Neural cell (in vitro differentiated cells): Measurements from ENCODE around the gene CACNA2D4. TPM values are rescaled to one million over a fixed set of nuclear protein-coding genes. Genes with fewer than 3 reads are reported as not detected.

Experiments
- H2AFZ ChIP-seq: fragments of 200-600, 300-800 bp; sonication (generic), shearing (Covaris generic); 2 replicates; pipeline ENCODE4 v1.6.0; 2014; ENCODE audit warnings: low read depth, mild to moderate bottlenecking, antibody characterized with exemption, low read length, moderate library complexity
- H3F3A ChIP-seq: fragments of 200-600 bp; shearing (Covaris generic); 2 replicates; pipeline ENCODE4 v1.6.1; 2016; ENCODE audit warnings: mild to moderate bottlenecking, moderate library complexity, mixed read lengths, antibody characterized with exemption, low read length; ENCODE audit not compliant: insufficient read depth, poor library complexity, severe bottlenecking
- H3K27ac ChIP-seq: fragments of 200-600, 300-800 bp; sonication (generic), shearing (Covaris generic); 2 replicates; pipeline ENCODE4 v1.5.1; 2014; ENCODE audit warnings: mild to moderate bottlenecking, low read length, moderate library complexity
- H3K27me3 ChIP-seq: fragments of 300-800, 200-600 bp; sonication (generic), shearing (Covaris generic); 2 replicates; pipeline ENCODE4 v1.6.0; 2014; ENCODE audit warnings: mild to moderate bottlenecking, low read depth, low read length, moderate library complexity; ENCODE audit not compliant: insufficient read depth
- H3K36me3 ChIP-seq: fragments of 300-800, 200-600 bp; sonication (generic), shearing (Covaris generic); 2 replicates; pipeline ENCODE4 v1.5.1; 2014; ENCODE audit warnings: mild to moderate bottlenecking, antibody characterized with exemption, low read length, moderate library complexity; ENCODE audit not compliant: insufficient read depth
- H3K4me2 ChIP-seq: fragments of 300-800, 200-600 bp; sonication (generic), shearing (Covaris generic); 2 replicates; pipeline ENCODE4 v1.6.0; 2014; ENCODE audit warnings: mild to moderate bottlenecking, low read length
- H3K4me3 ChIP-seq: fragments of 300-800, 200-600 bp; sonication (generic), shearing (Covaris generic); 2 replicates; pipeline ENCODE4 v1.5.1; 2014; ENCODE audit warnings: mild to moderate bottlenecking, low read length, moderate library complexity
- H3K79me2 ChIP-seq: fragments of 200-600 bp; shearing (Covaris generic); replicated peaks from 2 replicates; pipeline ENCODE4 v1.6.0; 2014; ENCODE audit warnings: mild to moderate bottlenecking, low read length, moderate library complexity; ENCODE audit not compliant: insufficient read depth
- H3K9ac ChIP-seq: fragments of 300-800, 200-600 bp; sonication (generic), shearing (Covaris generic); 2 replicates; pipeline ENCODE4 v1.6.1; 2016; ENCODE audit warnings: mild to moderate bottlenecking, low read length, mixed read lengths
- H3K9me2 ChIP-seq: fragments of 200-600 bp; shearing (Covaris generic); 2 replicates; pipeline ENCODE4 v1.6.1; 2016; ENCODE audit warnings: mild to moderate bottlenecking, low read length, mixed read lengths; ENCODE audit not compliant: insufficient read depth
- H3K9me3 ChIP-seq: fragments of 200-600, 300-800 bp; sonication (generic), shearing (Covaris generic); 2 replicates; pipeline ENCODE4 v1.6.1; 2016; ENCODE audit warnings: mild to moderate bottlenecking, mixed run types, low read length, moderate library complexity, mixed read lengths
- H4K20me1 ChIP-seq: fragments of 200-600 bp; shearing (Covaris generic); 2 replicates; pipeline ENCODE4 v1.6.1; 2016; ENCODE audit warnings: mild to moderate bottlenecking, mixed run types; ENCODE audit not compliant: insufficient read depth
- EZH2 ChIP-seq: fragments of 200-600, 300-800 bp; shearing (Covaris generic), sonication (generic); IDR thresholded peaks from 2 replicates; pipeline ENCODE4 v1.6.1; 2014; ENCODE audit warnings: antibody characterized with exemption, low read length, borderline replicate concordance, mild to moderate bottlenecking; ENCODE audit not compliant: insufficient read depth, poor library complexity, severe bottlenecking
- POLR2AphosphoS5 ChIP-seq: IDR thresholded peaks from 2 replicates; pipeline ENCODE4 v1.6.1; 2012
- RAD21 ChIP-seq: fragments of 450-650 bp; conservative IDR thresholded peaks from 2 replicates; pipeline ENCODE4 v1.6.1; 2014; ENCODE audit warnings: antibody characterized with exemption, mild to moderate bottlenecking, moderate library complexity
- REST ChIP-seq: IDR thresholded peaks from 2 replicates; pipeline ENCODE4 v1.6.1; 2012; ENCODE audit warnings: borderline replicate concordance
- SMC3 ChIP-seq: fragments of 450-650 bp; conservative IDR thresholded peaks from 2 replicates; pipeline ENCODE4 v1.6.1; 2014; ENCODE audit warnings: antibody characterized with exemption, mild to moderate bottlenecking, moderate library complexity; ENCODE audit not compliant: poor library complexity
- TAF1 ChIP-seq: IDR thresholded peaks from 2 replicates; pipeline ENCODE4 v1.6.1; 2012; ENCODE audit warnings: low read depth
- polyA plus RNA-seq: library from polyadenylated mRNA; depleted of rRNA; stranded (reverse); fragments of >200 nt; gene quantifications from 2 replicates; pipeline ENCODE4 v1.2.3, GENCODE V29; 2014

The CACNA2D4 gene
- polyA plus RNA-seq, 1 donor from 2014 or later = not detected

- Histone ChIP-seq H3K36me3 (no peaks in the 10 kb centered on the region), H3K4me3 (no peak overlapping the region), H3K9me3 (no peaks in the 10 kb centered on the region), H2AFZ (no peak overlapping the region), H3K4me2 (no peak overlapping the region), H3K79me2 (no peaks in the 10 kb centered on the region), H3F3A (no peaks in the 10 kb centered on the region), H3K9me2 (no peaks in the 10 kb centered on the region), H4K20me1 (no peaks in the 10 kb centered on the region), H3K27me3 (no peaks in the 10 kb centered on the region), H3K27ac (no peak overlapping the region), H3K9ac (no peak overlapping the region)
- no peak for TF ChIP-seq POLR2AphosphoS5
Measured at GRCh38 chr12:1881301-1881700, 37.2 kb downstream of the CACNA2D4 start.

- Histone ChIP-seq H3K36me3 (no peaks in the 10 kb centered on the region), H3K27ac (no peak overlapping the region), H3K9me3 (no peaks in the 10 kb centered on the region), H2AFZ (no peak overlapping the region), H3K9ac (no peak overlapping the region), H3F3A (no peaks in the 10 kb centered on the region), H3K4me2 (no peak overlapping the region), H3K27me3 (no peaks in the 10 kb centered on the region), H3K9me2 (no peaks in the 10 kb centered on the region), H3K79me2 (no peaks in the 10 kb centered on the region), H3K4me3 (no peak overlapping the region), H4K20me1 (no peaks in the 10 kb centered on the region)
- TF ChIP-seq TAF1 (no peak), RAD21 (no peak), SMC3 (no peak), REST (no peak), EZH2 (no peak), POLR2AphosphoS5 (no peak)
Measured at GRCh38 chr12:1880876-1881275, 37.6 kb downstream of the CACNA2D4 start.

- Histone ChIP-seq H4K20me1 (no peaks in the 10 kb centered on the region), H3K4me2 (no peak overlapping the region), H3K27me3 (no peaks in the 10 kb centered on the region), H3K36me3 (no peaks in the 10 kb centered on the region), H3K79me2 (no peaks in the 10 kb centered on the region), H3K4me3 (no peak overlapping the region), H3K27ac (no peak overlapping the region), H3K9me3 (no peaks in the 10 kb centered on the region), H2AFZ (no peak overlapping the region), H3K9me2 (no peaks in the 10 kb centered on the region), H3F3A (no peaks in the 10 kb centered on the region), H3K9ac (no peak overlapping the region)
- no peak for TF ChIP-seq EZH2
- no peak for TF ChIP-seq REST
- TF ChIP-seq POLR2AphosphoS5 = no peak
- no peak for TF ChIP-seq SMC3
Measured at GRCh38 chr12:1880153-1880845, 38.2 kb downstream of the CACNA2D4 start.
